Breast epithelium (tissue), 4 donors: ENCODE results near the gene PDE4D. TPM values are rescaled to one million over a fixed set of nuclear protein-coding genes. Genes with fewer than 3 reads are reported as not detected.
A peak's percentile ranks its signal among the peaks of the same experiment; 100 is the strongest.

Source experiments
- DNase-seq, 2 donors: peaks; one replicate each; pipeline ENCODE4 v3.0.0-alpha.2; 2019; ENCODE audit warnings: low spot score in 2 of 2
- H3K27ac ChIP-seq, 2 donors: fragments of 200-600 bp; sonication (generic) in 1 of 2; one replicate each; pipeline ENCODE4 v1.5.1; 2016 to 2019; ENCODE audit warnings: mild to moderate bottlenecking in 1 of 2
- H3K27me3 ChIP-seq, 2 donors: fragments of 200-600 bp; sonication (generic) in 1 of 2; one replicate each; pipeline versions ENCODE4 v1.5.1 to v1.6.0; 2017 to 2019; ENCODE audit warnings: control low read depth in 1 of 2, mild to moderate bottlenecking in 1 of 2
- H3K36me3 ChIP-seq: fragments of 200-600 bp; one replicate; pipeline ENCODE4 v1.5.1; 2019
- H3K4me1 ChIP-seq, 2 donors: fragments of 200-600 bp; sonication (generic); one replicate each; pipeline ENCODE4 v1.5.1; 2016 to 2019; ENCODE audit warnings: control low read depth in 1 of 2
- H3K4me3 ChIP-seq, 3 donors: fragments of 200-600 bp; sonication (generic); 1 replicate in 2 of 3; 2 replicates in 1 of 3; pipeline ENCODE4 v1.5.1; 2016 to 2019; ENCODE audit warnings: mild to moderate bottlenecking in 3 of 3, moderate library complexity in 2 of 3
- H3K9me3 ChIP-seq, 2 donors: fragments of 200-600 bp; sonication (generic) in 1 of 2; one replicate each; pipeline ENCODE4 v1.5.1; 2016 to 2019; ENCODE audit warnings: control low read depth in 1 of 2
- POLR2A ChIP-seq: fragments of 450-650 bp; IDR thresholded peaks from one replicate; pipeline ENCODE4 v1.6.1; 2016; ENCODE audit warnings: antibody characterized with exemption, mild to moderate bottlenecking, moderate library complexity
- POLR2AphosphoS5 ChIP-seq, 3 donors: sonication (generic); formaldehyde crosslinking; IDR thresholded peaks; one replicate each; pipeline ENCODE4 v1.6.1; 2017; ENCODE audit warnings: antibody characterized with exemption in 3 of 3
- intact Hi-C: fragments of 100-400 bp; cut with DNase I; formaldehyde crosslinking; loops from one replicate; pipeline ENCODE4 v1.15.1; 2023; ENCODE audit warnings: low total_unique reads
- total RNA-seq, 3 donors: library from RNA; depleted of rRNA; stranded (reverse); fragments of >200 nt; gene quantifications; one replicate each; pipeline ENCODE4 v1.1.0, GENCODE V29; 2016
- TF ChIP-seq, protein P1 (sequence below), 3 donors: fragments of 450-650 bp; IDR thresholded peaks; one replicate each; pipeline ENCODE4 v1.5.1; 2016 to 2017; ENCODE audit warnings: antibody characterized with exemption in 3 of 3, mild to moderate bottlenecking in 3 of 3, moderate library complexity in 3 of 3

Gene PDE4D
- total RNA-seq, 3 donors from 2014 or later: 14.4 to 37.4 (median 28.2) TPM

- no peak for DNase-seq
- intact Hi-C loops: no loop called here
- no peak overlapping the region for H3K27ac ChIP-seq
Measured at GRCh38 chr5:59093329-59093728, 800.2 kb downstream of the PDE4D start.

GRCh38 chr5:59092758-59093157, 800.8 kb downstream of the PDE4D start:
- Histone ChIP-seq H3K4me1 (no peaks in the 10 kb centered on the region), H3K27me3 (no peaks in the 10 kb centered on the region), H3K36me3 (no peaks in the 10 kb centered on the region), H3K4me3 (peak overlapping the region; percentile 19 to 50 (median 34)), H3K27ac (no peak overlapping the region), H3K9me3 (no peaks in the 10 kb centered on the region)
- DNase-seq: no peak
- intact Hi-C loops: no loop called here
- TF ChIP-seq, protein P1, sequence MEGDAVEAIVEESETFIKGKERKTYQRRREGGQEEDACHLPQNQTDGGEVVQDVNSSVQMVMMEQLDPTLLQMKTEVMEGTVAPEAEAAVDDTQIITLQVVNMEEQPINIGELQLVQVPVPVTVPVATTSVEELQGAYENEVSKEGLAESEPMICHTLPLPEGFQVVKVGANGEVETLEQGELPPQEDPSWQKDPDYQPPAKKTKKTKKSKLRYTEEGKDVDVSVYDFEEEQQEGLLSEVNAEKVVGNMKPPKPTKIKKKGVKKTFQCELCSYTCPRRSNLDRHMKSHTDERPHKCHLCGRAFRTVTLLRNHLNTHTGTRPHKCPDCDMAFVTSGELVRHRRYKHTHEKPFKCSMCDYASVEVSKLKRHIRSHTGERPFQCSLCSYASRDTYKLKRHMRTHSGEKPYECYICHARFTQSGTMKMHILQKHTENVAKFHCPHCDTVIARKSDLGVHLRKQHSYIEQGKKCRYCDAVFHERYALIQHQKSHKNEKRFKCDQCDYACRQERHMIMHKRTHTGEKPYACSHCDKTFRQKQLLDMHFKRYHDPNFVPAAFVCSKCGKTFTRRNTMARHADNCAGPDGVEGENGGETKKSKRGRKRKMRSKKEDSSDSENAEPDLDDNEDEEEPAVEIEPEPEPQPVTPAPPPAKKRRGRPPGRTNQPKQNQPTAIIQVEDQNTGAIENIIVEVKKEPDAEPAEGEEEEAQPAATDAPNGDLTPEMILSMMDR (IDR thresholded peaks at IDR 0.05): no peak
- TF ChIP-seq POLR2AphosphoS5 (IDR thresholded peaks at IDR 0.05) (no peak), POLR2A (no peak)

More at GRCh38 chr5:59093329-59093728, 800.2 kb downstream of the PDE4D start:
- Histone ChIP-seq H3K4me1 (no peaks in the 10 kb centered on the region), H3K4me3 (peak overlapping the region; percentile 19 to 50 (median 34)), H3K9me3 (no peaks in the 10 kb centered on the region), H3K27me3 (no peaks in the 10 kb centered on the region), H3K36me3 (no peaks in the 10 kb centered on the region)
- TF ChIP-seq POLR2AphosphoS5 (IDR thresholded peaks at IDR 0.05) (no peak), POLR2A (no peak)
- TF ChIP-seq, protein P1 (IDR thresholded peaks at IDR 0.05): no peak

- intact Hi-C loops: no loop called here
- TF ChIP-seq POLR2A: no peak
- TF ChIP-seq, protein P1 (IDR thresholded peaks at IDR 0.05): no peak
- no peak for TF ChIP-seq POLR2AphosphoS5 (IDR thresholded peaks at IDR 0.05)
- no peak for DNase-seq
- H3K4me3 ChIP-seq: no peak overlapping the region
- no peaks in the 10 kb centered on the region for H3K27me3 ChIP-seq
- H3K4me1 ChIP-seq: no peaks in the 10 kb centered on the region
- H3K36me3 ChIP-seq: no peaks in the 10 kb centered on the region
- H3K9me3 ChIP-seq: no peaks in the 10 kb centered on the region
- H3K27ac ChIP-seq: no peak overlapping the region
Measured at GRCh38 chr5:59091965-59092364, 801.6 kb downstream of the PDE4D start.

GRCh38 chr5:59090323-59090722, 803.2 kb downstream of the PDE4D start:
- Histone ChIP-seq H3K36me3 (no peaks in the 10 kb centered on the region), H3K4me3 (no peak overlapping the region), H3K27ac (no peak overlapping the region), H3K9me3 (no peaks in the 10 kb centered on the region), H3K4me1 (no peaks in the 10 kb centered on the region), H3K27me3 (no peaks in the 10 kb centered on the region)
- intact Hi-C loops: no loop called here
- DNase-seq: no peak
- TF ChIP-seq POLR2AphosphoS5 (IDR thresholded peaks at IDR 0.05) (no peak), POLR2A (no peak)
- TF ChIP-seq, protein P1 (IDR thresholded peaks at IDR 0.05): no peak

- no peak overlapping the region for H3K4me3 ChIP-seq
- no peaks in the 10 kb centered on the region for H3K36me3 ChIP-seq
- no peaks in the 10 kb centered on the region for H3K9me3 ChIP-seq
- intact Hi-C loops: no loop called here
- DNase-seq: no peak
- no peaks in the 10 kb centered on the region for H3K4me1 ChIP-seq
- H3K27ac ChIP-seq: no peak overlapping the region
- H3K27me3 ChIP-seq: no peaks in the 10 kb centered on the region
- TF ChIP-seq, protein P1 (IDR thresholded peaks at IDR 0.05): no peak
- TF ChIP-seq POLR2AphosphoS5 (IDR thresholded peaks at IDR 0.05) (no peak), POLR2A (no peak)
Measured at GRCh38 chr5:59089767-59090166, 803.8 kb downstream of the PDE4D start.
